ENCODE data around the gene TRA2A. TPM values are rescaled to one million over a fixed set of nuclear protein-coding genes. Genes with fewer than 3 reads are reported as not detected.
A peak's percentile ranks its signal among the peaks of the same experiment; 100 is the strongest.

TRA2A gene
- total RNA-seq, 1 donor from 2014 or later = 84.1 TPM

GRCh38 chr7:23545493-23545892 is 13.7 kb upstream of the TRA2A start:
- Histone ChIP-seq H3K27ac (no peak overlapping the region), H3K4me3 (no peak overlapping the region), H3K4me1 (no peaks in the 10 kb centered on the region), H3K27me3 (ENCODE audit: low read depth) (no peaks in the 10 kb centered on the region), H3K36me3 (no peaks in the 10 kb centered on the region), H3K9me3 (no peaks in the 10 kb centered on the region)
- intact Hi-C loops (cut with DNase I) = no loop called here
- no peak for ATAC-seq
- TF ChIP-seq, protein P1, sequence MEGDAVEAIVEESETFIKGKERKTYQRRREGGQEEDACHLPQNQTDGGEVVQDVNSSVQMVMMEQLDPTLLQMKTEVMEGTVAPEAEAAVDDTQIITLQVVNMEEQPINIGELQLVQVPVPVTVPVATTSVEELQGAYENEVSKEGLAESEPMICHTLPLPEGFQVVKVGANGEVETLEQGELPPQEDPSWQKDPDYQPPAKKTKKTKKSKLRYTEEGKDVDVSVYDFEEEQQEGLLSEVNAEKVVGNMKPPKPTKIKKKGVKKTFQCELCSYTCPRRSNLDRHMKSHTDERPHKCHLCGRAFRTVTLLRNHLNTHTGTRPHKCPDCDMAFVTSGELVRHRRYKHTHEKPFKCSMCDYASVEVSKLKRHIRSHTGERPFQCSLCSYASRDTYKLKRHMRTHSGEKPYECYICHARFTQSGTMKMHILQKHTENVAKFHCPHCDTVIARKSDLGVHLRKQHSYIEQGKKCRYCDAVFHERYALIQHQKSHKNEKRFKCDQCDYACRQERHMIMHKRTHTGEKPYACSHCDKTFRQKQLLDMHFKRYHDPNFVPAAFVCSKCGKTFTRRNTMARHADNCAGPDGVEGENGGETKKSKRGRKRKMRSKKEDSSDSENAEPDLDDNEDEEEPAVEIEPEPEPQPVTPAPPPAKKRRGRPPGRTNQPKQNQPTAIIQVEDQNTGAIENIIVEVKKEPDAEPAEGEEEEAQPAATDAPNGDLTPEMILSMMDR (IDR thresholded peaks at IDR 0.05) = no peak
- DNase-seq = no peak

- TF ChIP-seq, protein P1 (IDR thresholded peaks at IDR 0.05) = peak; percentile 22
- no peak overlapping the region for H3K4me3 ChIP-seq
- no peaks in the 10 kb centered on the region for H3K4me1 ChIP-seq
- H3K36me3 ChIP-seq = no peaks in the 10 kb centered on the region
- ATAC-seq (no peak), DNase-seq (no peak)
- H3K9me3 ChIP-seq = no peaks in the 10 kb centered on the region
- H3K27ac ChIP-seq = no peak overlapping the region
- H3K27me3 ChIP-seq (ENCODE audit: low read depth) = no peaks in the 10 kb centered on the region
- intact Hi-C loops (cut with DNase I) = no loop called here
Measured at GRCh38 chr7:23544913-23545354, 13.2 kb upstream of the TRA2A start.

DNA sequence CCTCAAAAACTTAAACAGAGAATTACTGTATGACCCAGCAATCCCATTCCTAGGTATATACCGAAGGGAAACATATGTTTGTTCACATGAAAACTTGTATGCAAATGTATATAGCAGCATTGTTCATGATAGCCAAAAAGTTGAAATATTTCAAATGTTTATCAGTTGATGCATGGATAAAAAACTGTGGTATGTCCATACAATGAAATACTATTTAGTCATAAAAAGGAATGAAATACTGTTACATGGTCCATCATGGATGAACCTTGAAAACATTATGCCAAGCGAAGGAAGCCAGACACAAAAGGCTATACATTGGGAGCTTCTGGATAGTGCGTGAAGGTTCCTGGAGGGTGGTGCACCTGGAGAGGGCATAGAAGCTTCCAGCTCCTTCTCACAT is 11.0 kb upstream of the TRA2A start:
- Histone ChIP-seq H3K4me3 (no peak overlapping the region), H3K27me3 (ENCODE audit: low read depth) (no peaks in the 10 kb centered on the region), H3K36me3 (no peaks in the 10 kb centered on the region), H3K9me3 (no peaks in the 10 kb centered on the region), H3K4me1 (no peaks in the 10 kb centered on the region), H3K27ac (no peak overlapping the region)
- intact Hi-C loops (cut with DNase I) = no loop called here
- no peak for DNase-seq
- no peak for ATAC-seq
- TF ChIP-seq, protein P1 (IDR thresholded peaks at IDR 0.05) = no peak

DNA sequence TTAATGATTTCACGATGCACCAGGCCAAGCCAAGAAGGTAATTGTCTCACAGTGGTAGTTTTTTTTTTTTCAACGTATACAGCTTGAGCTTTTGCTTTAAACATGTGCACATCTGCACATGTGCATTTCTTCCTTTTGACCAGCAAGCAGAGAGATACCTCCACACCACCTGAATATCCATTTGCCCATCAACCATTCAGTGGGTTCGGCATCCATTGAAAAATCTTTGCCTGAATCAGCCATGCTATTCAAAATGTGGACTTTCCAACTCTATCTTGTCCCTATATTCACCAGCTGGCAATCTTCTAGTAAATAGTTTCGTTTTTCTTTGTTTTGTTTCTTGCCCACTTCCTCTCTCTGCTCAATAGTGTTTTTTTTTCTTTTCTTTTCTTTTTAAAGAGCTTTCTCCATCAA is 7.7 kb upstream of the TRA2A start:
- ATAC-seq = no peak
- intact Hi-C loops (cut with DNase I) = no loop called here
- TF ChIP-seq, protein P1 (IDR thresholded peaks at IDR 0.05) = no peak
- Histone ChIP-seq H3K27me3 (ENCODE audit: low read depth) (no peaks in the 10 kb centered on the region), H3K4me3 (no peak overlapping the region), H3K27ac (no peak overlapping the region), H3K4me1 (no peaks in the 10 kb centered on the region), H3K36me3 (no peaks in the 10 kb centered on the region), H3K9me3 (no peaks in the 10 kb centered on the region)
- DNase-seq = no peak

DNA sequence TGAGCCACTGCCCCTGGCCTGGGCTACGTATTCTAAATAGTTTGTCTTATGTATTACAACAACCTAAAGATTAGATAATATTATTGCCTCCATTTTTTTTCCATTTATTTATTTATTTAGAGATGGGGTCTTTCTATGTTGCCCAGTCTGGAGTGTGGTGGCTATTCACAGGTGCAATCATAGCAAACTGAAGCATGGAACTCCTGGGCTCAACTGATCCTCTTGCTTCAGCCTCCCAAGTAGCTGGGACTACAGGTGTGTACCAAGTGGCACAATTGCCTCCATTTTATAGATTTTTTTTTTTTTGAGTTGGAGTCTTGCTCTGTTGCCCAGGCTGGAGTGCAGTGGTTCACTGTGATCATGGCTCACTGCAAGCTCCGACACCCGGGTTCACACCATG is 6.5 kb upstream of the TRA2A start:
- intact Hi-C loops (cut with DNase I) = no loop called here
- no peaks in the 10 kb centered on the region for H3K36me3 ChIP-seq
- no peak for ATAC-seq
- H3K27me3 ChIP-seq (ENCODE audit: low read depth) = no peaks in the 10 kb centered on the region
- TF ChIP-seq, protein P1 (IDR thresholded peaks at IDR 0.05) = no peak
- no peaks in the 10 kb centered on the region for H3K9me3 ChIP-seq
- H3K4me1 ChIP-seq = no peaks in the 10 kb centered on the region
- DNase-seq = no peak
- H3K4me3 ChIP-seq = no peak overlapping the region
- H3K27ac ChIP-seq = no peak overlapping the region

DNA sequence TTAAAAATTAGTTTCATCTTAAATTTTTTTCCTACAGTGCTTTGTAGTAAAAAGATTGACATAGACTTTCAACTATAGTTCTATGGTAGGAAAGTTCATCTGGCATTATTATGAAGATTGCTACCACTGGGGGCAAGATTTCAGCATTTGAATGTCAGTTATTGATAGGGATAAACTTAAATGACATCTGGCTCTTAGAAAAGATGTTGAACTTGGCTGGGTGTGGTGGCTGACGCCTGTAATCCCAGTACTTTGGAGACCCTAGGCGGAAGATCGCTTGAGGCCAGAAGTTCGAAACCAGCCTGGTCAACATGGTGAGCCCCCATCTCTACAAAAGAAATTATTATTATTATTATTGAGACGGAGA is 1.4 kb upstream of the TRA2A start:
- intact Hi-C loops (cut with DNase I) = no loop called here
- no peak overlapping the region for H3K4me3 ChIP-seq
- DNase-seq (no peak), ATAC-seq (no peak)
- TF ChIP-seq, protein P1 (IDR thresholded peaks at IDR 0.05) = no peak
- H3K27ac ChIP-seq = no peak overlapping the region
- no peaks in the 10 kb centered on the region for H3K9me3 ChIP-seq
- H3K27me3 ChIP-seq (ENCODE audit: low read depth) = no peaks in the 10 kb centered on the region
- no peaks in the 10 kb centered on the region for H3K36me3 ChIP-seq
- peaks cover 29% of the 10 kb centered on the region for H3K4me1 ChIP-seq
